ENCODE data around the gene COL25A1.

GRCh38 chr4:108971473-108971872 lies 331.0 kb downstream of the COL25A1 start:
- TF ChIP-seq REST (IDR thresholded peaks at IDR 0.05; ENCODE audit: insufficient read depth in 1 of 2, low read depth in 2 of 2, low read length in 1 of 2) (no peak), POLR2AphosphoS5 (IDR thresholded peaks at IDR 0.05; ENCODE audit: low read depth, low read length) (no peak), SIN3A (IDR thresholded peaks at IDR 0.05; ENCODE audit: borderline replicate concordance, insufficient read depth, low read depth, low read length) (no peak), TCF7L2 (IDR thresholded peaks at IDR 0.05; ENCODE audit: low read depth, low read length) (no peak)
- TF ChIP-seq, protein P1, sequence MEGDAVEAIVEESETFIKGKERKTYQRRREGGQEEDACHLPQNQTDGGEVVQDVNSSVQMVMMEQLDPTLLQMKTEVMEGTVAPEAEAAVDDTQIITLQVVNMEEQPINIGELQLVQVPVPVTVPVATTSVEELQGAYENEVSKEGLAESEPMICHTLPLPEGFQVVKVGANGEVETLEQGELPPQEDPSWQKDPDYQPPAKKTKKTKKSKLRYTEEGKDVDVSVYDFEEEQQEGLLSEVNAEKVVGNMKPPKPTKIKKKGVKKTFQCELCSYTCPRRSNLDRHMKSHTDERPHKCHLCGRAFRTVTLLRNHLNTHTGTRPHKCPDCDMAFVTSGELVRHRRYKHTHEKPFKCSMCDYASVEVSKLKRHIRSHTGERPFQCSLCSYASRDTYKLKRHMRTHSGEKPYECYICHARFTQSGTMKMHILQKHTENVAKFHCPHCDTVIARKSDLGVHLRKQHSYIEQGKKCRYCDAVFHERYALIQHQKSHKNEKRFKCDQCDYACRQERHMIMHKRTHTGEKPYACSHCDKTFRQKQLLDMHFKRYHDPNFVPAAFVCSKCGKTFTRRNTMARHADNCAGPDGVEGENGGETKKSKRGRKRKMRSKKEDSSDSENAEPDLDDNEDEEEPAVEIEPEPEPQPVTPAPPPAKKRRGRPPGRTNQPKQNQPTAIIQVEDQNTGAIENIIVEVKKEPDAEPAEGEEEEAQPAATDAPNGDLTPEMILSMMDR (IDR thresholded peaks at IDR 0.05) = no peak

Data from Panc1 (cell line).